ENCODE measurements around the gene THOC5.

DNA sequence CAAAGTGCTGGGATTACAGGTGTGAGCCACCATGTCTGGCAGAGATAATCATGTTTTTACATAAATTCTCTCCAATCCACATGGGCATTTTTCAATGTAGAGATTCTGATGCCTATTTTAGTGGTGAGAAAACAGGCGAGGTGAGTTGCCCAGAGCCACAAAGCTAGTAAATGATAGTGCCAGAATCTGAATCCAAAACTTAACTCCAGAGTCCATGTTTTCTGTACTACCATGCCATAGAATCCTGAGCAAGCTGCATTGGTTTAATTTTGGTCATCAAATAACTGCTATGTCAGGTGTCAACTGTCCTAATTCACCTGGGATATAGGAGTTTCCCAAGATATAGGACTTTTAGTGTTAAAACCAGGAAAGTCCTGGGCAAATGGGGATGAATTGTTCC, 59.9 kb downstream of the THOC5 start:
- no peak for TF ChIP-seq ELK1 (IDR thresholded peaks at IDR 0.05; ENCODE audit: borderline replicate concordance, low read depth, low read length)
- no peak for TF ChIP-seq MAFK (IDR thresholded peaks at IDR 0.05; ENCODE audit: low read depth, low read length)
- TF ChIP-seq CTCF (conservative IDR thresholded peaks at IDR 0.05; ENCODE audit: low read depth, low read length), result no peak
- no peak for TF ChIP-seq POLR2A (IDR thresholded peaks at IDR 0.05; ENCODE audit: low read depth, low read length)
- no peak for TF ChIP-seq MXI1 (IDR thresholded peaks at IDR 0.05; ENCODE audit: borderline replicate concordance, low read depth, low read length)
- TF ChIP-seq, protein P1, sequence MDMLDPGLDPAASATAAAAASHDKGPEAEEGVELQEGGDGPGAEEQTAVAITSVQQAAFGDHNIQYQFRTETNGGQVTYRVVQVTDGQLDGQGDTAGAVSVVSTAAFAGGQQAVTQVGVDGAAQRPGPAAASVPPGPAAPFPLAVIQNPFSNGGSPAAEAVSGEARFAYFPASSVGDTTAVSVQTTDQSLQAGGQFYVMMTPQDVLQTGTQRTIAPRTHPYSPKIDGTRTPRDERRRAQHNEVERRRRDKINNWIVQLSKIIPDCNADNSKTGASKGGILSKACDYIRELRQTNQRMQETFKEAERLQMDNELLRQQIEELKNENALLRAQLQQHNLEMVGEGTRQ (IDR thresholded peaks at IDR 0.05; ENCODE audit: low read depth, low read length), result no peak
- TF ChIP-seq RCOR1 (IDR thresholded peaks at IDR 0.05; ENCODE audit: insufficient replicate concordance, low read length), result no peak
